Omental fat pad (tissue), 4 donors: ENCODE results near the gene AK9. TPM values are rescaled to one million over a fixed set of nuclear protein-coding genes. Genes with fewer than 3 reads are reported as not detected.

Experiments used
- ATAC-seq: fragments of 150-250 bp; one replicate; pipeline ENCODE4 v1.9.1; 2016; ENCODE audit warnings: mild to moderate bottlenecking, moderate library complexity; ENCODE audit not compliant: low FRiP score
- DNase-seq: peaks from one replicate; pipeline ENCODE4 v3.0.0-alpha.2; 2019; ENCODE audit warnings: low spot score
- total RNA-seq, 4 donors: library from RNA; depleted of rRNA; stranded (reverse); fragments of >200 nt; gene quantifications; one replicate each; pipeline ENCODE4 v1.1.0, GENCODE V29; 2016
- TF ChIP-seq, protein P1 (sequence below), 3 donors: fragments of 450-650 bp; IDR thresholded peaks; one replicate each; pipeline ENCODE4 v1.5.1; 2016 to 2017; ENCODE audit warnings: antibody characterized with exemption in 3 of 3, mild to moderate bottlenecking in 3 of 3, moderate library complexity in 2 of 3

The AK9 gene
- total RNA-seq, 4 donors from 2014 or later, result 5.4 to 14.8 (median 8.2) TPM

DNA sequence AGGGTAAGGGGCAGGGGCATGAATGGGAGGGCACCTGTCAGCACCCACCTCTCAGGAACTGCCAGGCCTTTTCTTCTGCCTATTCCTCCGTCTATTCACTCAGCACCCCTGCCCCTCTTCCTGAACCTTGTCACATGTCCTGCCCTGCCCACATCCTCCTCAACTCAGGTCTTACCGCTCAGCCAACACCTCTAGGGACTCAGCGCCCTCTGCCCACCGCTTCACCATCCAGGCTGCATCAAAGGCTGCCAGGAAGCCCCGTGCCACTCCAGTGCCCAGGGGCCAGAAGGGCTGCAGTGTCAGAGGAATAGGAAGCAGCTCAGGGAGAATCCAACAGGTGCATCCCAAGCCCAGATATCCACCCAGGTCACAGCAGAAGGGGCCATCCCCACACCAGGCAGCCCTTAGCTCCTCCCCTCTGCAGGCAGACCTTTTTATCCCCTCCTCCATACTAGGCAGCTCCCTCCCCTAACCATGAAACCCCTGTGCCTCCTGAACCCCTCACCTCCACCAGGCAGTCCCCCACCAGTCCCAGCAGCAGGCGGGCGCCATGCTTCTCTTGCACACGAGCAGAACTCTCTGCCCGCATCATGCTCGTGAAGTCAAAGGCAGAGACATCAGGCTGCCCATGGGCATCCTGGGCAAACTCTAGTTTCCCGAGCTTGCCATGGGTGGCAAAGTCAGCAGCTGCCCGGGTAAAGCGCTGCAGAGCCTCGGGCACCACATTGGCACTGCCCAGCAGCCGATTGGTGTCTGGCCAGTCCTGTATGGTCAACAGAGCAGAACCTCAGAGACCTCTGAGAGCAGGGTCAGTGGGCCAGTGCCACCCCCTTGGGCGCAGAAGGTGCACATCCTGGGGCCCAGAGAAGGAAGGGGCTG, 241.0 kb downstream of the AK9 start:
- ATAC-seq (no peak), DNase-seq (no peak)
- TF ChIP-seq, protein P1, sequence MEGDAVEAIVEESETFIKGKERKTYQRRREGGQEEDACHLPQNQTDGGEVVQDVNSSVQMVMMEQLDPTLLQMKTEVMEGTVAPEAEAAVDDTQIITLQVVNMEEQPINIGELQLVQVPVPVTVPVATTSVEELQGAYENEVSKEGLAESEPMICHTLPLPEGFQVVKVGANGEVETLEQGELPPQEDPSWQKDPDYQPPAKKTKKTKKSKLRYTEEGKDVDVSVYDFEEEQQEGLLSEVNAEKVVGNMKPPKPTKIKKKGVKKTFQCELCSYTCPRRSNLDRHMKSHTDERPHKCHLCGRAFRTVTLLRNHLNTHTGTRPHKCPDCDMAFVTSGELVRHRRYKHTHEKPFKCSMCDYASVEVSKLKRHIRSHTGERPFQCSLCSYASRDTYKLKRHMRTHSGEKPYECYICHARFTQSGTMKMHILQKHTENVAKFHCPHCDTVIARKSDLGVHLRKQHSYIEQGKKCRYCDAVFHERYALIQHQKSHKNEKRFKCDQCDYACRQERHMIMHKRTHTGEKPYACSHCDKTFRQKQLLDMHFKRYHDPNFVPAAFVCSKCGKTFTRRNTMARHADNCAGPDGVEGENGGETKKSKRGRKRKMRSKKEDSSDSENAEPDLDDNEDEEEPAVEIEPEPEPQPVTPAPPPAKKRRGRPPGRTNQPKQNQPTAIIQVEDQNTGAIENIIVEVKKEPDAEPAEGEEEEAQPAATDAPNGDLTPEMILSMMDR (IDR thresholded peaks at IDR 0.05), result no peak

DNA sequence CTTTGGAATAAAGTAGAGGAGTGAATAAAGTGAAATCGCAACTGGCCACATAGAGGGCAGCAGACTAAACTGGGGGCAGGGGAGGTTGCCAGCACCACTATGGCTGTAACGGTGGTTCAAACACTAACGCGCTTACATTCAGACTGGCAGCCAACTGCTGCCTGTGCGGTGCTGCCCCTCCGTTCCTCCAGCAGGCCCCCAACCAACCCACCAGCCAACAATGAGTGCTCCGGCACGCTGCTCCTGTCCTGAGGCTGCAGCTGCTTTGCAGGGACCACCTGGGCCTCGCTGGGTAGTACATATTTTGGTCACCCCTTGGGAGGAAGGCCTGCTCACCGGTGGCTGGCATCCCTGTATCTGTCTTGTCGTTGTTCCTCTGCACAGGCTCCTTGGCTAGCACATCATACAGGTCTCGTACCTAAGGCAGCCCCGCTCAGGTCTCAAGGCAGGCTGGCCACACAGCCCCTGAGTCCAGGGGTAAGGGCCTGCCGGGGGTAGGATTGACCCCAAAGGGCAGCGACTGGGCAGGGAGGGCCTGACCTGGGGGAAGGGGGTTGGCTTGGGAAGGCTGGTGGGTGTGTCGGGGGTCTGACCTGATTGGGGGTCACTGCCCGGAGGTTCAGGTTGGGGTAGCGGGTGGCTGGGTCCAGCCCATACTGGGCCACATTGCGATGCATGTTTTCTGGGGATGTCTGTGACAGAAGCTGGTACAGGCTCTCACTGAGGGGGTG, 241.8 kb downstream of the AK9 start:
- DNase-seq, result no peak
- TF ChIP-seq, protein P1 (IDR thresholded peaks at IDR 0.05), result no peak
- no peak for ATAC-seq

DNA sequence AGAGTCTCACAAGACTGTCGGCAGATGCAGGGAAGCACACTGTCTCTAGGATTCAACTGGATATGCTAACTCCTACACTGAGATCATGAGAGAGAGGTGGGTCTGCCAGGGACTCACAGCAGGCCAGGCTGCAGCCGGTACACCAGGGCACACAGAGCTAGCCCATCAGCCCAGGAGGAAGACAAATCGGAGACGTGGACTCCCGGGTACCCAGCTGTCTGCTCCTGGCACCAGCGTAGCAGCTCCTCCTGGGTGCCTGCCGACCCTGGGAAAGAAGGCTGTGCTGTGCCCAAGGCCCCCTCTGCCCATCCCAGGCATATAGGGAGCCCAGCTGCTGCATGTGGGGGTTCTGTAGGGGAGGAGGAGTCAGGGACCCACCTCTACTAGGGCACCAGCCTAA, 242.4 kb downstream of the AK9 start:
- TF ChIP-seq, protein P1 (IDR thresholded peaks at IDR 0.05), result no peak
- no peak for ATAC-seq

DNA sequence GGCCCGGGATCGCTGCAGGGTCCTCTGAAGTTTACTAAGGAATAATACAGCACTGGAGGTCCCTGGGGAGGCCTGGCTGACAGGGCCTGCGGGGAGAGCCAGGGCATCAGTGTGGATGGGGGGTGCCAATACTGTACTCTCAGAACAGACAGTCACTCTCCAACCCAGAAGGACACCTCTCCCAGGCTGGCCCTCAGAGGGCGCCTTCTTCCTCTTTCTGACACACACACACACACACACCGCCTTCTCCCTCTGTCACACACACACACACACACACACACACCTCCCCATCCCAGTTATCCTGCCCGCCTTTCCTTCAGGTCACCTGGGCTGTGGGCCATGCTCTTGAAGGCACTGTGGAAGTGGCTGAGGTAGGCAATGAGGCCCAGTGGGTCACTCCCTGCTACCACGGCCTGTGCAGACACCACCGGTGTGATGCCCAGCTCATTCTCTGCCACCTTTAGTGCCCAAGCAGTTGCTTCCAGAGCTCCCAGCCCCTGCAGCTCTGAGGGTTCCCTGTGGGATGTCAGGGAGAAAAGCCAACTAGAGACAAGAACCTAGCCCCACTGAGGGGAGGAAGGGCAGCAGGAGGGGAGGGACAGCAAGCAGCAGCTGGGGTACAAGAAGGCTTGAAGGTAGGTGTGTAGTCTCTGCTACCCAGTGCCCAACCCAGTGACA, 243.0 kb downstream of the AK9 start:
- ATAC-seq (no peak), DNase-seq (no peak)
- TF ChIP-seq, protein P1 (IDR thresholded peaks at IDR 0.05), result no peak

More for the DNA sequence above, 242.4 kb downstream of the AK9 start:
- no peak for DNase-seq

DNA sequence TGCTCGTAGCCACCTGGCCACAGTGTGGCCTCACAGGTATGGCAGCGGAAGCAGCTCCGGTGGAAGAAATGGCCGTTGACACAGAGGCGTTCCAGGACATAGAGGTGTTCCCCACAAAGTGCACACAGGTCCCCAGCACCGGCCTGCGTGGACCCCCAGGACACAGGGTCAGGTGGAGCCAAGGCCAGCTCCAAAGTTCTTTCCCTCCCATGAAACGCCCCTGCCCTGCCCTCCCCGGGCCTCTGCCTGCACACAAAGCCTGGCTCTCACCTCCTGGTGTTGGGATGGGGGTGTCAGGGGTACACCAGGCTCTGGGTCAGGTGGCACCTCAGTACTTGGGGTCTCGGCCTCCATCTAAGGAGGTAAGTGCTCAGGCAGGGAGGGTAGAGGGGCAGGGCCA, 243.9 kb downstream of the AK9 start:
- DNase-seq (no peak), ATAC-seq (no peak)
- TF ChIP-seq, protein P1 (IDR thresholded peaks at IDR 0.05), result no peak

DNA sequence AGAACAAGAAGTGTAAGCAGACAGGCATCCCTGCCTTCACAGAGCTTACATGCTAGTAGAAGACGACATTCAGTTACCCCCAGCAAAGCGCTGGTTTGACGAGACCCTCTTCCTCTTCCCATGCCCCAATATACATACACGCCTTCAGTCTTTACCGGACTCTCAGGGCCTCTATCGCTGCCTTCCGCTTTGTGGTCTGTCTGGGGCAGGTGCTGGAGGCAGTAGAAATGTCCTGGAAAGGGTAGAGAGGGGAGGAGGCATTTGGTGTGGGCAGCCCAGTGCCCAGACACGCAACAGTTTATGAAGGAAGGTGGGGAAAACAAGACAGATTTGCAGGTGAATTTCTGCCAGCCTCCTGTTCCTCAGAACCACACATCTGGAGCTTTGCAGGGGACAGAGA, 244.5 kb downstream of the AK9 start:
- TF ChIP-seq, protein P1 (IDR thresholded peaks at IDR 0.05), result no peak
- ATAC-seq, result no peak

More for the DNA sequence above, 244.5 kb downstream of the AK9 start:
- DNase-seq, result no peak
